ENCODE results near the gene SPECC1. TPM values are rescaled to one million over a fixed set of nuclear protein-coding genes. Genes with fewer than 3 reads are reported as not detected.
"Not testable (repeated sequence)": the region's sequence is repeated elsewhere in the genome, so short reads cannot be mapped to it uniquely, and the experiment has no call there.

SPECC1 gene
- total RNA-seq, 1 donor from 2014 or later: 65.7 TPM

DNA sequence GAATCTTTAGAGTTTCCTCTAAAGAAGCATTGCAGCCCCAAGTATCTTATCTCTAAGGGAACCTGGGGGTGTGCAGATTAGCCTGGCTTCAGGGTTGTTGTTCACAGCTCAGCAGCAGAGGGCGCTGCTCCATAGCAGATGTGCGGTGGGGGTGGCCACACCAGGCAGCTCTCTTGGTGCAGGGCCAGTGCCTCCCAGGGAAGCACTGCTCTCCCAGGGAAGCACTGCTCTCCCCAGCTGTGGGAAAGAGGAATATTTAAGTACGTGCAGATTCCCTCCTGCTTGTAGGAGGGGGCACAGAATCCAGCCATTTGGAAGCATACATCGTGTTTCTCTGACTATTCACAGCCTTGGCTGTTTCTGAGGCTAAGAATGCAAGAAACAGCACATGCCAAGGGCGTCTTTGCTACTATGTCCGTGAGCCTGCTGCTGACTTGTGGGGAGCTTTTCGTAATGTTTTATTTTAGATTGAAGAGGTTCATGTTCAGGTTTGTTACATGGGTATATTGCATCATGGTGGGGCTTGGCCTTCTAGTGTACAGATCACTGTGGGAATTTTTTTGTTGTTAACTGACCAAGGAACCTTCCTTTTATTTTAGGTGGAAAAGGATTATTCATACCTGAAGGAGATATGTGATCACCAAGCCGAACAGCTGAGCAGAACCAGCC, 217.8 kb downstream of the SPECC1 start:
- peaks cover 2% of the 10 kb centered on the region for H3K27me3 Mint-ChIP-seq (ENCODE audit: unreplicated experiment)
- TF ChIP-seq, protein P1, sequence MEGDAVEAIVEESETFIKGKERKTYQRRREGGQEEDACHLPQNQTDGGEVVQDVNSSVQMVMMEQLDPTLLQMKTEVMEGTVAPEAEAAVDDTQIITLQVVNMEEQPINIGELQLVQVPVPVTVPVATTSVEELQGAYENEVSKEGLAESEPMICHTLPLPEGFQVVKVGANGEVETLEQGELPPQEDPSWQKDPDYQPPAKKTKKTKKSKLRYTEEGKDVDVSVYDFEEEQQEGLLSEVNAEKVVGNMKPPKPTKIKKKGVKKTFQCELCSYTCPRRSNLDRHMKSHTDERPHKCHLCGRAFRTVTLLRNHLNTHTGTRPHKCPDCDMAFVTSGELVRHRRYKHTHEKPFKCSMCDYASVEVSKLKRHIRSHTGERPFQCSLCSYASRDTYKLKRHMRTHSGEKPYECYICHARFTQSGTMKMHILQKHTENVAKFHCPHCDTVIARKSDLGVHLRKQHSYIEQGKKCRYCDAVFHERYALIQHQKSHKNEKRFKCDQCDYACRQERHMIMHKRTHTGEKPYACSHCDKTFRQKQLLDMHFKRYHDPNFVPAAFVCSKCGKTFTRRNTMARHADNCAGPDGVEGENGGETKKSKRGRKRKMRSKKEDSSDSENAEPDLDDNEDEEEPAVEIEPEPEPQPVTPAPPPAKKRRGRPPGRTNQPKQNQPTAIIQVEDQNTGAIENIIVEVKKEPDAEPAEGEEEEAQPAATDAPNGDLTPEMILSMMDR (IDR thresholded peaks at IDR 0.05; ENCODE audit: unreplicated experiment): peak; percentile 85
- no peak overlapping the region for H3K4me3 Mint-ChIP-seq (ENCODE audit: unreplicated experiment)
- H3K9me3 Mint-ChIP-seq (ENCODE audit: unreplicated experiment): no peaks in the 10 kb centered on the region
- peak; percentile 89 for DNase-seq (ENCODE audit: low spot score)
- peaks cover 5% of the 10 kb centered on the region for H3K4me1 Mint-ChIP-seq (ENCODE audit: unreplicated experiment)
- H3K36me3 Mint-ChIP-seq (ENCODE audit: low read depth, unreplicated experiment): no peaks in the 10 kb centered on the region
- H3K27ac Mint-ChIP-seq (ENCODE audit: unreplicated experiment): no peak overlapping the region

DNA sequence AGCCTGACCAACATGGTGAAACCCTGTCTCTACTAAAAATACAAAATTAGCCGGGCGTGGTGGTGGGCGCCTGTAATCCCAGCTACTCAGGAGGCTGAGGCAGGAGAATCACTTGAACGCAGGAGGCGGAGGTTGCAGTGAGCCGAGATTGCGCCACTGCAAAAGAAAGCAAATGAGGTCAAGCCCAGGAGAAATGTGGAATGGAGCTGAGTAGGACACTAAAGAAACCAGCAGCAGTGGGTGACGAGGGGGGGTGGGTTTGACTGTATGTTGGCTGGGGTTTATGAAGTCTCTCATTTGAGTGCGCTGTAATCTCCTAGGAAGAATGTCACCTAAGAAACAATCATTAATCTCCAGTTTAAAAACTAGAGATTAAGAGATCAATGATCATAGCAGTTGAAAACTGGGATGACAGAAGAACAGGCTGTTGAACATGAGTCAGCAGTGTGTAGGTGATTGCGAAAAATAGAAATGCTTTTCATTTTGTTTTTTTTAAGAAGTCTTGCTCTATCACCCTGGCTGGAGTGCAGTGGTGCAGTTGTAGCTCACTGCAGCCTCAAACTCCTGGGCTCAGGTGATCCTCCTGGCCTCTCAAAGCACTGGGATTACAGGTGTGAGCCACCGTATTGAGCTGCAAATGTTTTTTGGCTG, 218.7 kb downstream of the SPECC1 start:
- H3K27ac Mint-ChIP-seq (ENCODE audit: unreplicated experiment); H3K27me3 Mint-ChIP-seq (ENCODE audit: unreplicated experiment); DNase-seq (ENCODE audit: low spot score); H3K9me3 Mint-ChIP-seq (ENCODE audit: unreplicated experiment); H3K36me3 Mint-ChIP-seq (ENCODE audit: low read depth, unreplicated experiment); H3K4me1 Mint-ChIP-seq (ENCODE audit: unreplicated experiment); H3K4me3 Mint-ChIP-seq (ENCODE audit: unreplicated experiment): not testable (repeated sequence)

DNA sequence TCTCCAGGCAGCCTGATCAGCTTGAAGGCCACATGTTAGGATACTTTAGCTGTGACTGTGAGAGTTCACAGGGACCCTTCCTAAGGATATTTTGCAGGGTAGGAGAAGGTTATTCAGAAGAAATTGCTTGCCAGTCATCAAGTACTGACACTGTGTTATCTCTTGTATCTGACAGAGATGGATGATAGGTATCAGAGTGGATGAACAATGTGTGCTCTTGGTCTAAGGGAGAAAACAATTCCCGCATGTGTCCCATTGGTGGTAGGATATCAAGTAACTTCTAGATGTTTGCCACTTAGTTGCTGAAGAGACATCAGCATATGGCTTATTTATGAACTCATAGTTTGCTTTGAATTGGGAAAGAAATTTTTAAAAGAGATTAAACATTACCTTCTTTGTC, 219.3 kb downstream of the SPECC1 start:
- DNase-seq (ENCODE audit: low spot score): no peak
- peaks cover 4% of the 10 kb centered on the region for H3K27me3 Mint-ChIP-seq (ENCODE audit: unreplicated experiment)
- no peak overlapping the region for H3K4me3 Mint-ChIP-seq (ENCODE audit: unreplicated experiment)
- H3K36me3 Mint-ChIP-seq (ENCODE audit: low read depth, unreplicated experiment): no peaks in the 10 kb centered on the region
- TF ChIP-seq, protein P1 (IDR thresholded peaks at IDR 0.05; ENCODE audit: unreplicated experiment): no peak
- no peaks in the 10 kb centered on the region for H3K9me3 Mint-ChIP-seq (ENCODE audit: unreplicated experiment)
- peaks cover 5% of the 10 kb centered on the region for H3K4me1 Mint-ChIP-seq (ENCODE audit: unreplicated experiment)
- no peak overlapping the region for H3K27ac Mint-ChIP-seq (ENCODE audit: unreplicated experiment)

DNA sequence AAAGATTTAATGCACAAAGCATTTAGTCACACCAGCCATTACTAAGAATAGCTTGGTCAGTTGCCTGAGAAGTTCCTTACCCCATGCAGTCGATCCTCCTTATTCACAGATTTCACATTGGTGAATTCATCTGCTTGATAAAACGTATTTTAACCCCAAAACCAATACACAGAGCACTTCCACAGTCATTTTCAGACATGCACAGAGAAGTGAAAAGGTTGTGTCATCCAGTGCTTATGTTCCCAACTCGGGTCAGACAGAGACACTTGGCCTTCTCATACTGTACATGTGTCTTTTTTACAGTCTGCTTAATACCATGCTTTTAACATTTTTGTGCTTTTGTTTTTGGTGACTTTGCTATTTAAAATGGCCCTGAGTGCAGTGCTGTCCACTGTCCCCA, 219.7 kb downstream of the SPECC1 start:
- TF ChIP-seq, protein P1 (IDR thresholded peaks at IDR 0.05; ENCODE audit: unreplicated experiment): no peak
- DNase-seq (ENCODE audit: low spot score): no peak
- Mint-ChIP-seq H3K4me1 (ENCODE audit: unreplicated experiment) (peaks cover 3% of the 10 kb centered on the region), H3K36me3 (ENCODE audit: low read depth, unreplicated experiment) (no peaks in the 10 kb centered on the region), H3K9me3 (ENCODE audit: unreplicated experiment) (no peaks in the 10 kb centered on the region), H3K27ac (ENCODE audit: unreplicated experiment) (no peak overlapping the region), H3K4me3 (ENCODE audit: unreplicated experiment) (no peak overlapping the region), H3K27me3 (ENCODE audit: unreplicated experiment) (peaks cover 4% of the 10 kb centered on the region)

DNA sequence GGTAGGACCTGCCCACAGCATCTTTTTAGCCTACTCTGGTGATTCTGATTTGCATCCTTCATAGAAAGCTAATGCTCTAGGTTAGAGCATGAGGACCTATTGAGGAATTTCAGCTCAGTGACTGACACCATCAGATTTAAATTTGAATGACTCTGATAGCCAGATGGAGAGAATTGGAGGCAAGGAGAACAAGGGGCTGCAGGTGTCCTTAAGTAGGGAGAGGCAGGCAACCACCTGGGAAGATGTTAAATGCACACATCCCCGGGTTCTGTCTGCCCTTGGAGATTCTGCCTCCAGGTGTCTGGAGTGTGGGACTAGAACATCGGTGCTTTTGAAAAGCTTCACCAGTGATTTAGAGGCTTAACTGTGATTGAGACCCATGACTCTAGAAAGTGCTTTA, 221.8 kb downstream of the SPECC1 start:
- no peaks in the 10 kb centered on the region for H3K9me3 Mint-ChIP-seq (ENCODE audit: unreplicated experiment)
- H3K27ac Mint-ChIP-seq (ENCODE audit: unreplicated experiment): no peak overlapping the region
- H3K36me3 Mint-ChIP-seq (ENCODE audit: low read depth, unreplicated experiment): peaks cover 9% of the 10 kb centered on the region
- peaks cover 3% of the 10 kb centered on the region for H3K27me3 Mint-ChIP-seq (ENCODE audit: unreplicated experiment)
- H3K4me1 Mint-ChIP-seq (ENCODE audit: unreplicated experiment): no peaks in the 10 kb centered on the region
- TF ChIP-seq, protein P1 (IDR thresholded peaks at IDR 0.05; ENCODE audit: unreplicated experiment): no peak
- H3K4me3 Mint-ChIP-seq (ENCODE audit: unreplicated experiment): no peak overlapping the region
- no peak for DNase-seq (ENCODE audit: low spot score)

All from endothelial cell (in vitro differentiated cells).